Measurements from ENCODE around the gene OR11H12.
"Not testable (repeated sequence)": the region's sequence is repeated elsewhere in the genome, so short reads cannot be mapped to it uniquely, and the experiment has no call there.

DNA sequence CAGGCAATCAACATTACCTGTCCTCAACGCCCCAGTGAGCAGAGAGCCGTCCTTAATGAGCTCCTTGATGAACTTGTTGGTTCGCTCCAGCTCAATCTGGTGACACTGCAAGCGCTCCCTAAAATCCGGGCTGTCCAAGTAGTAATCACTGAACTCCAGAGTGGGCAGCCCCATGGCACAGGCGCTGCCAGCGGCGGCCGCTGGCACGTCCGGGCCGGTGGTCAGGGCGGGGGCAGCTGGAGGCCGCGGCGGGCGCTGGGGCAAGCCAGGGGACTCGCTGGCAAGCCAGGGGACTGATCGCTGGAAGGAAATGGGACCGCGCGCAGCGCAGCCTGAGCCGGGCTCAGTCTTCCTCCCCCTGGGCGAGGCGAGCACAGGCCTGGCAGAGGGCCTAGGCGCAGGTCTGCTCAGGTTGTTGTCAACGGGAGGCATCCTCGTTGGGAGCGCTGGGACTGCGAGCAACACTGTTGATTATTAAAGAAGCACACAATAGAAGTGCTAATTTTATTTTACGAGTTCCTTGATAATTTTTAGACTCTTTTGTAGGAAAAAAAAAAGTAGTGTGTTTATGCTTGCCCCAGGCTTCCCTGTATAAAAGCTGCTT, 25.8 kb downstream of the OR11H12 start:
- TF ChIP-seq, protein P1, sequence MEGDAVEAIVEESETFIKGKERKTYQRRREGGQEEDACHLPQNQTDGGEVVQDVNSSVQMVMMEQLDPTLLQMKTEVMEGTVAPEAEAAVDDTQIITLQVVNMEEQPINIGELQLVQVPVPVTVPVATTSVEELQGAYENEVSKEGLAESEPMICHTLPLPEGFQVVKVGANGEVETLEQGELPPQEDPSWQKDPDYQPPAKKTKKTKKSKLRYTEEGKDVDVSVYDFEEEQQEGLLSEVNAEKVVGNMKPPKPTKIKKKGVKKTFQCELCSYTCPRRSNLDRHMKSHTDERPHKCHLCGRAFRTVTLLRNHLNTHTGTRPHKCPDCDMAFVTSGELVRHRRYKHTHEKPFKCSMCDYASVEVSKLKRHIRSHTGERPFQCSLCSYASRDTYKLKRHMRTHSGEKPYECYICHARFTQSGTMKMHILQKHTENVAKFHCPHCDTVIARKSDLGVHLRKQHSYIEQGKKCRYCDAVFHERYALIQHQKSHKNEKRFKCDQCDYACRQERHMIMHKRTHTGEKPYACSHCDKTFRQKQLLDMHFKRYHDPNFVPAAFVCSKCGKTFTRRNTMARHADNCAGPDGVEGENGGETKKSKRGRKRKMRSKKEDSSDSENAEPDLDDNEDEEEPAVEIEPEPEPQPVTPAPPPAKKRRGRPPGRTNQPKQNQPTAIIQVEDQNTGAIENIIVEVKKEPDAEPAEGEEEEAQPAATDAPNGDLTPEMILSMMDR (IDR thresholded peaks at IDR 0.05): not testable (repeated sequence)
- TF ChIP-seq POLR2A (IDR thresholded peaks at IDR 0.05): not testable (repeated sequence)
